HEK293 (cell line): ENCODE results near the gene NFATC1.
A peak's percentile ranks its signal among the peaks of the same experiment; 100 is the strongest.

ENCODE experiments used
- CTCF ChIA-PET: fragments of 350-600 bp; formaldehyde crosslinking; extraction: SDS; loops from one replicate; lab custom pipeline; 2021; ENCODE audit warnings: antibody characterized with exemption; lab: Yijun Ruan, JAX
- POLR2A ChIA-PET: fragments of 300-600 bp; formaldehyde crosslinking; extraction: SDS; loops from one replicate; lab custom pipeline; 2020; ENCODE audit warnings: antibody characterized with exemption, inconsistent platforms; lab: Yijun Ruan, JAX
- H3K27ac ChIP-seq: fragments of 200-500 bp; sonication (Bioruptor generic); 2 replicates; pipeline ENCODE4 v1.5.1; 2014; ENCODE audit warnings: low read depth, low read length, control low read depth, inconsistent platforms; ENCODE audit errors: extremely low read depth
- H3K36me3 ChIP-seq, 2 experiments: fragments of 200-500 bp in 1 of 2; sonication (Bioruptor generic) in 1 of 2; 1 replicate in 1 of 2; 2 replicates in 1 of 2; pipeline ENCODE4 v1.5.1; 2014 to 2017; ENCODE audit warnings: inconsistent platforms in 2 of 2, low read length in 2 of 2; ENCODE audit not compliant: control insufficient read depth in 2 of 2, insufficient read depth in 1 of 2
- H3K4me1 ChIP-seq: fragments of 200-500 bp; sonication (Bioruptor generic); 2 replicates; pipeline ENCODE4 v1.5.1; 2014; ENCODE audit warnings: mild to moderate bottlenecking, low read length, inconsistent platforms; ENCODE audit not compliant: control insufficient read depth, insufficient read depth
- H3K4me3 ChIP-seq: 2 replicates; pipeline ENCODE4 v1.5.1; 2011; ENCODE audit warnings: low read depth, mild to moderate bottlenecking, control low read depth, low read length, moderate library complexity
- H3K9me3 ChIP-seq: fragments of 200-500 bp; sonication (Bioruptor generic); 2 replicates; pipeline ENCODE4 v1.5.1; 2014; ENCODE audit warnings: low read depth, low read length, inconsistent platforms; ENCODE audit not compliant: control insufficient read depth, insufficient read depth
- BCL11B ChIP-seq: fragments of 450-650 bp; formaldehyde crosslinking; IDR thresholded peaks from 2 replicates; pipeline ENCODE4 v1.5.1; 2016; ENCODE audit warnings: low read depth, missing biosample characterization, missing genetic modification characterization
- KLF8 ChIP-seq: fragments of 450-650 bp; formaldehyde crosslinking; IDR thresholded peaks from 2 replicates; pipeline ENCODE4 v1.5.1; 2016; ENCODE audit warnings: missing biosample characterization, missing genetic modification characterization
- PRDM6 ChIP-seq: fragments of 450-650 bp; formaldehyde crosslinking; IDR thresholded peaks from 2 replicates; pipeline ENCODE4 v1.5.1; 2017; ENCODE audit warnings: missing biosample characterization, missing genetic modification characterization
- SALL2 ChIP-seq: fragments of 450-650 bp; formaldehyde crosslinking; IDR thresholded peaks from 2 replicates; pipeline ENCODE4 v1.5.0; 2017; ENCODE audit warnings: missing biosample characterization, mild to moderate bottlenecking, missing genetic modification characterization, borderline replicate concordance
- ZBTB20 ChIP-seq: fragments of 450-650 bp; formaldehyde crosslinking; IDR thresholded peaks from 2 replicates; pipeline ENCODE4 v1.5.1; 2016; ENCODE audit warnings: missing biosample characterization, missing genetic modification characterization
- ZIC2 ChIP-seq: fragments of 450-650 bp; formaldehyde crosslinking; IDR thresholded peaks from 2 replicates; pipeline ENCODE4 v1.5.1; 2016; ENCODE audit warnings: missing biosample characterization, missing genetic modification characterization
- ZNF138 ChIP-seq: fragments of 450-650 bp; formaldehyde crosslinking; IDR thresholded peaks from 2 replicates; pipeline ENCODE4 v1.5.1; 2016; ENCODE audit warnings: missing biosample characterization, missing genetic modification characterization, borderline replicate concordance
- ZNF140 ChIP-seq: fragments of 450-650 bp; formaldehyde crosslinking; IDR thresholded peaks from 2 replicates; pipeline ENCODE4 v1.5.1; 2016; ENCODE audit warnings: missing biosample characterization, missing genetic modification characterization
- ZNF18 ChIP-seq: fragments of 450-650 bp; formaldehyde crosslinking; IDR thresholded peaks from 2 replicates; pipeline ENCODE4 v1.5.1; 2016; ENCODE audit warnings: missing biosample characterization, missing genetic modification characterization
- ZNF2 ChIP-seq: fragments of 450-650 bp; formaldehyde crosslinking; IDR thresholded peaks from 2 replicates; pipeline ENCODE4 v1.5.1; 2016; ENCODE audit warnings: missing biosample characterization, missing genetic modification characterization
- ZNF248 ChIP-seq: fragments of 450-650 bp; formaldehyde crosslinking; IDR thresholded peaks from 2 replicates; pipeline ENCODE4 v1.5.1; 2017; ENCODE audit warnings: missing biosample characterization, missing genetic modification characterization
- ZNF274 ChIP-seq, 2 experiments: fragments of 200-500 bp in 1 of 2; fragments of 450-650 bp in 1 of 2; sonication (Bioruptor generic) in 1 of 2; formaldehyde crosslinking in 1 of 2; IDR thresholded peaks; 2 replicates each; pipeline versions ENCODE4 v1.5.1 to v1.6.1; 2014 to 2016; ENCODE audit warnings: borderline replicate concordance in 1 of 2, inconsistent platforms in 1 of 2, low read length in 1 of 2, missing biosample characterization in 1 of 2, missing genetic modification characterization in 1 of 2
- ZNF302 ChIP-seq: fragments of 450-650 bp; formaldehyde crosslinking; IDR thresholded peaks from 2 replicates; pipeline ENCODE4 v1.5.1; 2016; ENCODE audit warnings: missing biosample characterization, missing genetic modification characterization, low read depth
- ZNF324 ChIP-seq: fragments of 450-650 bp; formaldehyde crosslinking; IDR thresholded peaks from 2 replicates; pipeline ENCODE4 v1.5.1; 2016; ENCODE audit warnings: missing biosample characterization, missing genetic modification characterization
- ZNF416 ChIP-seq: fragments of 450-650 bp; formaldehyde crosslinking; IDR thresholded peaks from 2 replicates; pipeline ENCODE4 v1.5.1; 2016; ENCODE audit warnings: missing biosample characterization, missing genetic modification characterization
- ZNF423 ChIP-seq: fragments of 450-650 bp; formaldehyde crosslinking; IDR thresholded peaks from 2 replicates; pipeline ENCODE4 v1.5.1; 2016; ENCODE audit warnings: missing biosample characterization, missing genetic modification characterization
- ZNF426 ChIP-seq: fragments of 450-650 bp; formaldehyde crosslinking; IDR thresholded peaks from 2 replicates; pipeline ENCODE4 v1.5.1; 2017; ENCODE audit warnings: missing biosample characterization, missing genetic modification characterization, mild to moderate bottlenecking, inconsistent platforms, moderate library complexity
- ZNF48 ChIP-seq: fragments of 450-650 bp; formaldehyde crosslinking; IDR thresholded peaks from 2 replicates; pipeline ENCODE4 v1.5.1; 2016; ENCODE audit warnings: missing biosample characterization, missing genetic modification characterization
- ZNF610 ChIP-seq: fragments of 450-650 bp; formaldehyde crosslinking; IDR thresholded peaks from 2 replicates; pipeline ENCODE4 v1.5.1; 2016; ENCODE audit warnings: missing biosample characterization, missing genetic modification characterization, borderline replicate concordance
- ZNF664 ChIP-seq: fragments of 450-650 bp; formaldehyde crosslinking; IDR thresholded peaks from 2 replicates; pipeline ENCODE4 v1.5.1; 2016; ENCODE audit warnings: missing biosample characterization, missing genetic modification characterization
- ZNF776 ChIP-seq: fragments of 450-650 bp; formaldehyde crosslinking; IDR thresholded peaks from 2 replicates; pipeline ENCODE4 v1.5.0; 2017; ENCODE audit warnings: missing biosample characterization, missing genetic modification characterization, borderline replicate concordance
- ZNF777 ChIP-seq: fragments of 450-650 bp; formaldehyde crosslinking; IDR thresholded peaks from 2 replicates; pipeline ENCODE4 v1.5.1; 2017; ENCODE audit warnings: missing biosample characterization, missing genetic modification characterization, borderline replicate concordance
- TF ChIP-seq, protein P1 (sequence below): fragments of 450-650 bp; formaldehyde crosslinking; IDR thresholded peaks from 2 replicates; pipeline ENCODE4 v1.5.1; 2016; ENCODE audit warnings: missing biosample characterization, missing genetic modification characterization
- TF ChIP-seq, protein P2 (sequence below): fragments of 450-650 bp; formaldehyde crosslinking; IDR thresholded peaks from 2 replicates; pipeline ENCODE4 v1.5.1; 2016; ENCODE audit warnings: missing biosample characterization, missing genetic modification characterization

NFATC1 gene

DNA sequence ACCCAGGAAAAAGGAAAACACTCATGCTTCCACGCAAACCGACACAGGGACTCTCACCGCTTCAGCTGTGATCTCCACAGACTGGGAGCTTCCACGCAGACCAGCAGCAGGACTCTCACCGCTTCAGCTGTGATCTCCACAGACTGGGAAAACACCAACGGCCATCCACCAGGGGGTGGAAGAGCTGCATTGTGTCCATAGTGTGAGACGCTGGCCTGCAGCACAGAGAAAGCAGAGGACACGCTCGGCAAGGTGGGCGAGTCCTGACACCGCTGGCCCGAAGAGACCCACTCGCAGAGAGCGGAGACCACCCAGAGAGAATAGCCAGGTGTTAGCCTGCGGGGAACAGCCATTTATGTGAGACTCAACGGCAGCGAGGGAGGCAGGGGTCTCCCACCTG, 42.5 kb upstream of the NFATC1 start:
- H3K9me3 ChIP-seq = no peaks in the 10 kb centered on the region
- ChIA-PET POLR2A (no interaction called here), CTCF (no interaction called here)
- H3K36me3 ChIP-seq = no peaks in the 10 kb centered on the region; a peak in 1 of 3 replicates
- no peak overlapping the region for H3K4me3 ChIP-seq
- H3K4me1 ChIP-seq = no peaks in the 10 kb centered on the region
- H3K27ac ChIP-seq = no peak overlapping the region
- no peak for TF ChIP-seq ZNF324 (tag by site-specific recombination)
- no peak for TF ChIP-seq PRDM6 (tag by site-specific recombination)
- TF ChIP-seq, protein P1, sequence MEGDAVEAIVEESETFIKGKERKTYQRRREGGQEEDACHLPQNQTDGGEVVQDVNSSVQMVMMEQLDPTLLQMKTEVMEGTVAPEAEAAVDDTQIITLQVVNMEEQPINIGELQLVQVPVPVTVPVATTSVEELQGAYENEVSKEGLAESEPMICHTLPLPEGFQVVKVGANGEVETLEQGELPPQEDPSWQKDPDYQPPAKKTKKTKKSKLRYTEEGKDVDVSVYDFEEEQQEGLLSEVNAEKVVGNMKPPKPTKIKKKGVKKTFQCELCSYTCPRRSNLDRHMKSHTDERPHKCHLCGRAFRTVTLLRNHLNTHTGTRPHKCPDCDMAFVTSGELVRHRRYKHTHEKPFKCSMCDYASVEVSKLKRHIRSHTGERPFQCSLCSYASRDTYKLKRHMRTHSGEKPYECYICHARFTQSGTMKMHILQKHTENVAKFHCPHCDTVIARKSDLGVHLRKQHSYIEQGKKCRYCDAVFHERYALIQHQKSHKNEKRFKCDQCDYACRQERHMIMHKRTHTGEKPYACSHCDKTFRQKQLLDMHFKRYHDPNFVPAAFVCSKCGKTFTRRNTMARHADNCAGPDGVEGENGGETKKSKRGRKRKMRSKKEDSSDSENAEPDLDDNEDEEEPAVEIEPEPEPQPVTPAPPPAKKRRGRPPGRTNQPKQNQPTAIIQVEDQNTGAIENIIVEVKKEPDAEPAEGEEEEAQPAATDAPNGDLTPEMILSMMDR (tag by site-specific recombination) = peak; percentile 16; the same call in 1 of the 2 replicates
- no peak for TF ChIP-seq ZNF302
- no peak for TF ChIP-seq ZBTB20
- TF ChIP-seq ZNF777 (tag by site-specific recombination) = no peak
- TF ChIP-seq ZNF274 (IDR thresholded peaks at IDR 0.05; ENCODE audit: low read length) = no peak
- no peak for TF ChIP-seq ZNF274 (tag by site-specific recombination; IDR thresholded peaks at IDR 0.05; ENCODE audit: borderline replicate concordance)

DNA sequence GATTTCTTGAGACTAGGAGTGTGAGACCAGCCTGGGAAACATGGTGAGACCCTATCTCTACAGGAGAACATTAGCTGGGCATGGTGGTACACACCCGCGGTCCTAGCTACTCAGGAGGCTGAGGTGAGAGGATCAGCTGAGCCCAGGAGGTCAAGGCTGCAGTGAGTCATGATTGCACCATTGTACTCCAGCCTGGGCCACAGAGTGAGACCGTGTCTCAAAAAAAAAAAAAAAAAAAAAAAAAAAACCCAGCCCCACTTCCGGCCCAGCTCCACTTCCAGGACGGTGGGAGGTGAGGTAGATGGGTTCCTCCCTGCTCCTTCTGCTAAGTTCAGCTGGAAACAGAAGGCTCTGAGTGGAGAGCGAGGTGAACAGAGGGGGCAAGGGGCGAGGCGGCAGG, 41.4 kb upstream of the NFATC1 start:
- no peak overlapping the region for H3K27ac ChIP-seq
- no peak overlapping the region for H3K4me3 ChIP-seq
- CTCF ChIA-PET = no interaction called here
- no peak for TF ChIP-seq ZNF426 (tag by site-specific recombination)
- no peak for TF ChIP-seq SALL2 (tag by site-specific recombination)
- TF ChIP-seq ZNF2 (tag by site-specific recombination) = no peak
- TF ChIP-seq BCL11B (tag by site-specific recombination) = no peak
- TF ChIP-seq, protein P2, sequence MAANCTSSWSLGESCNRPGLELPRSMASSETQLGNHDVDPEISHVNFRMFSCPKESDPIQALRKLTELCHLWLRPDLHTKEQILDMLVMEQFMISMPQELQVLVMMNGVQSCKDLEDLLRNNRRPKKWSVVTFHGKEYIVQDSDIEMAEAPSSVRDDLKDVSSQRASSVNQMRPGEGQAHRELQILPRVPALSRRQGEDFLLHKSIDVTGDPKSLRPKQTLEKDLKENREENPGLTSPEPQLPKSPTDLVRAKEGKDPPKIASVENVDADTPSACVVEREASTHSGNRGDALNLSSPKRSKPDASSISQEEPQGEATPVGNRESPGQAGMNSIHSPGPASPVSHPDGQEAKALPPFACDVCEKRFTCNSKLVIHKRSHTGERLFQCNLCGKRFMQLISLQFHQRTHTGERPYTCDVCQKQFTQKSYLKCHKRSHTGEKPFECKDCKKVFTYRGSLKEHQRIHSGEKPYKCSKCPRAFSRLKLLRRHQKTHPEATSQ = no peak
- TF ChIP-seq ZNF18 (tag by site-specific recombination) = no peak
- no peak for TF ChIP-seq ZNF776 (tag by site-specific recombination)
- TF ChIP-seq ZNF140 = no peak
- TF ChIP-seq ZNF664 (tag by site-specific recombination) = no peak
- TF ChIP-seq ZNF610 (tag by site-specific recombination) = no peak
- no peak for TF ChIP-seq ZNF48 (tag by site-specific recombination)
- TF ChIP-seq ZNF248 (tag by site-specific recombination) = no peak
- no peak for TF ChIP-seq ZNF423 (tag by site-specific recombination)
- no peak for TF ChIP-seq ZNF138 (tag by site-specific recombination)
- no peak for TF ChIP-seq ZNF416
- no peak for TF ChIP-seq KLF8 (tag by site-specific recombination)
- no peak for TF ChIP-seq ZIC2 (tag by site-specific recombination)
- TF ChIP-seq, all 188 proteins: peak for 0
- Histone ChIP-seq H3K9me3 (no peaks in the 10 kb centered on the region), H3K4me1 (no peaks in the 10 kb centered on the region), H3K36me3 (peaks cover 0 to 3% of the 10 kb centered on the region in 2 experiments; a peak in 2 of 3 replicates)
- POLR2A ChIA-PET = no interaction called here
